Activated naive CD4-positive, alpha-beta T cell treated with anti-CD3 and anti-CD28 coated beads for 36 hours (primary cell): ENCODE results near the gene OR2V1. TPM values are rescaled to one million over a fixed set of nuclear protein-coding genes. Genes with fewer than 3 reads are reported as not detected.
"Not testable (repeated sequence)": the region's sequence is repeated elsewhere in the genome, so short reads cannot be mapped to it uniquely, and the experiment has no call there.

Source experiments
- CTCF ChIA-PET: fragments of 350-600 bp; sonication (Branson Sonifier 250); formaldehyde crosslinking; loops from one replicate; lab custom pipeline; 2021; ENCODE audit warnings: antibody characterized with exemption; lab: Charles Lee
- DNase-seq: peaks from one replicate; pipeline ENCODE4 v3.0.0-alpha.2; 2020
- H3K27ac Mint-ChIP-seq: one replicate; pipeline ENCODE4 v1.8.0; 2021; ENCODE audit warnings: mild to moderate bottlenecking, mixed read lengths
- H3K27me3 Mint-ChIP-seq: one replicate; pipeline ENCODE4 v1.8.0; 2021; ENCODE audit warnings: low read depth, mixed read lengths
- H3K36me3 Mint-ChIP-seq: one replicate; pipeline ENCODE4 v1.8.0; 2021; ENCODE audit warnings: low read depth, mixed read lengths
- H3K4me1 Mint-ChIP-seq: one replicate; pipeline ENCODE4 v1.8.0; 2021; ENCODE audit warnings: low read depth, mixed read lengths
- H3K4me3 Mint-ChIP-seq: one replicate; pipeline ENCODE4 v1.8.0; 2021; ENCODE audit warnings: mild to moderate bottlenecking, moderate library complexity, mixed read lengths
- H3K9me3 Mint-ChIP-seq: one replicate; pipeline ENCODE4 v1.8.0; 2021; ENCODE audit warnings: mixed read lengths
- intact Hi-C: fragments of 100-400 bp; cut with micrococcal nuclease; formaldehyde crosslinking; loops from one replicate; pipeline ENCODE4 v1.15.1; 2023
- total RNA-seq, 2 experiments: library from RNA; stranded (reverse); gene quantifications; one replicate each; pipeline ENCODE4 v1.2.3, GENCODE V29; 2021

Gene OR2V1
- total RNA-seq, 2 experiments from 2014 or later = not detected

DNA sequence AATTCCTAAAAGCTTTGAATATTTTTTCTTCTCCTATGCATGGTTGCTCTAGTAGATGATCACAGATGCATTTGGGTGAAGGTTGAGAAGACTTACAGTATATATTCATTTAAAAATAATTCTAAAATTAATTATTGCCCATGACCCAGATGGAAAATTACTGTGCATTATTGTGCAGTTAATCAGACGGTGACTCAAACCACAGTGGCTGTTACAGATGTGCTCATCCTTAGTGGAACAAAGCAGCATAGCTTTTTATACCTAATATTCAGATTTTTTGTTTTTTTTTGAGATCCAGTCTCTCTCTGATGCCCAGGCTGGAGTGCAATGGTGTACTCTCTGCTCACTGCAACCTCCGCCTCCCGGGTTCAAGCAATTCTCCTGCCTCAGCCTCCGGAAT is 10.7 kb downstream of the OR2V1 start:
- CTCF ChIA-PET = no interaction called here
- no peak for DNase-seq
- Mint-ChIP-seq H3K4me3 (no peak overlapping the region), H3K27ac (no peak overlapping the region), H3K4me1 (peaks cover under 1% of the 10 kb centered on the region), H3K9me3 (no peaks in the 10 kb centered on the region), H3K27me3 (peaks cover 69% of the 10 kb centered on the region), H3K36me3 (no peaks in the 10 kb centered on the region)
- intact Hi-C loops = no loop called here

DNA sequence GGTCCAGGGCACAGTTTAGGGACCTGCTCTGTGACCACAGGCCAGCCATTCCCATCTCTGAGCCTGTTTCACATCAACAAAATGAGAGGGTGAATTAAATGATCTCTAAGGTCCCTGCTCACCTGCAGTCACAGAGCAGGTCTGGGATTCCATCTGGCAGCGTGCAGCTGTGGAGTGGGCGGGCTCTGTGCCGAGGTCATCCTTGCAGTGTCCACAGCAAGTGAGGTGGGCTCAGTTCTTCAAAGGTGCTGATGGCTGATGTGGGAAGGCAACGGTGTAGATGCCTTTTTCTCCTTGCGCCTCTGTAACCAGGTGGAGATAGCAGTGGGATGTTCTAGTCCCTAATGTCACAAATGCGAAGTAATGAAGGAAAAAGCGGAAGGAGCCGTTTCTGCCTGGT is 11.9 kb downstream of the OR2V1 start:
- H3K27ac Mint-ChIP-seq = no peak overlapping the region
- peaks cover 77% of the 10 kb centered on the region for H3K27me3 Mint-ChIP-seq
- no peaks in the 10 kb centered on the region for H3K36me3 Mint-ChIP-seq
- intact Hi-C loops = no loop called here
- H3K4me3 Mint-ChIP-seq = no peak overlapping the region
- no peak for DNase-seq
- CTCF ChIA-PET = no interaction called here
- peaks cover 4% of the 10 kb centered on the region for H3K4me1 Mint-ChIP-seq
- H3K9me3 Mint-ChIP-seq = peaks cover 3% of the 10 kb centered on the region

DNA sequence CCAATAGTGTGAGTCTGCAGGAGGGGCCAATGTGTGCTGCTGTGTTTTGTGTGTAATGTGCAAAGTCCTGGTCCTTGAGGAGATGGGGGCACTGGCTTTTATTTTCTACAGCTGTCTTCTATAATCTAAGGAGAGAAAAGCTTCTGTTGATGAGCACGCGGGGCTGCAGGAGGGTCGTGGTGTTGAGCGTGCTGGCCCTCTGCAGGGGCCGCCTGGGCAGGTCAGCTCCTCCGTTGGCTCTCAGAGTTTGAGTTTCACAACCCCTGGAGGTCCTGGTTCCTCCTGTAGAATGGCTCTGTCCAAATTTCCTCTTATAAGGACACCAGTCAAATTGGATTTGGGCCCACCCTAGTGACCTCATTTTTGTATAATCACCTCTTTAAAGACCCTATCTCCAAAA is 12.6 kb downstream of the OR2V1 start:
- intact Hi-C loops = no loop called here
- Mint-ChIP-seq H3K27me3 (peaks cover 79% of the 10 kb centered on the region), H3K4me3 (no peak overlapping the region), H3K36me3 (no peaks in the 10 kb centered on the region), H3K27ac (no peak overlapping the region), H3K9me3 (peaks cover 5% of the 10 kb centered on the region), H3K4me1 (peaks cover 4% of the 10 kb centered on the region)
- CTCF ChIA-PET = no interaction called here
- DNase-seq = no peak

DNA sequence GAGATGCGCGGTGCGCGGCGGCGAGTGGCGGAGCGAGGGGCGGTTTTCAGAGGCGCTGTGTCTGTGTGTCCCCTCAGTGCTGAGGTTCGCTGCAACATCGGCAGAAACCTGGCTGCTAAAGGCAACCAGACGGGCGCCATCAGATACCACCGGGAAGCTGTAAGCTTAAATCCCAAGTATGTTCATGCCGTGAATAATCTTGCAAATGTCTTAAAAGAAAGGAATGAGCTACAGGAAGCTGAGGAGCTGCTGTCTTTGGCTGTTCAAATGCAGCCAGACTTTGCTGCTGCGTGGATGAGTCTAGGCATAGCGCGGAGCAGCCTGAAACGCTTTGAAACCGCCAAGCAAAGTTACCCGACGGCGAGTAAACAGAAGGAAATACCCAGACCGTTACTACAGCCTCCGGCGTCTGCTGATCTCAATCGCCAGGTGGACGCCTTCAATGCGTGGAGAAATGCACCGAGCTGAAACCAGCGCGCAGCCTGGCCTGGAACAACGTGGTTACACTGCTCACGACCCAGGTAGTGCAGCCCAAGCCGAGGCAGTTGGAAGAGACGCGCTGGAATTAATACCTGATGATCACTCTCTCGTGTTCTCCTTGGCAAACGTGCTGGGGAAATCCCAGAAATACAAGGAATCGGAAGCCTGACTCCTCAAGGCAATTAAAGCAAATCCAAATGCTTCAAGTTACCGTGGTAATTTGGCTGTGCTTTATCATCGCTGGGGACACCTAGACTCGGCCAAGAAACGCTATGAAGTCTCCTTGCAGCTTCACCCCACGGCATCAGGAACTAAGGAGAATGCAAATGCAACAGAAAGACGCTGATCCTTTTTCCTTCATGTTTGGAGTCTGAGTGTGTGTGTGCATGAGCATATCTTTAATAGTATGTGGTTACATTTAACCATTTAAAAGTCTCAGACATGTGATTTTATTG is 15.9 kb downstream of the OR2V1 start:
- H3K27ac Mint-ChIP-seq = no peak overlapping the region
- peak; percentile 12 for DNase-seq
- H3K27me3 Mint-ChIP-seq = peaks cover 72% of the 10 kb centered on the region
- peak overlapping the region; percentile 18 for H3K4me3 Mint-ChIP-seq
- peaks cover 7% of the 10 kb centered on the region for H3K9me3 Mint-ChIP-seq
- peaks cover 4% of the 10 kb centered on the region for H3K4me1 Mint-ChIP-seq
- CTCF ChIA-PET = no interaction called here
- intact Hi-C loops = no loop called here
- H3K36me3 Mint-ChIP-seq = no peaks in the 10 kb centered on the region

DNA sequence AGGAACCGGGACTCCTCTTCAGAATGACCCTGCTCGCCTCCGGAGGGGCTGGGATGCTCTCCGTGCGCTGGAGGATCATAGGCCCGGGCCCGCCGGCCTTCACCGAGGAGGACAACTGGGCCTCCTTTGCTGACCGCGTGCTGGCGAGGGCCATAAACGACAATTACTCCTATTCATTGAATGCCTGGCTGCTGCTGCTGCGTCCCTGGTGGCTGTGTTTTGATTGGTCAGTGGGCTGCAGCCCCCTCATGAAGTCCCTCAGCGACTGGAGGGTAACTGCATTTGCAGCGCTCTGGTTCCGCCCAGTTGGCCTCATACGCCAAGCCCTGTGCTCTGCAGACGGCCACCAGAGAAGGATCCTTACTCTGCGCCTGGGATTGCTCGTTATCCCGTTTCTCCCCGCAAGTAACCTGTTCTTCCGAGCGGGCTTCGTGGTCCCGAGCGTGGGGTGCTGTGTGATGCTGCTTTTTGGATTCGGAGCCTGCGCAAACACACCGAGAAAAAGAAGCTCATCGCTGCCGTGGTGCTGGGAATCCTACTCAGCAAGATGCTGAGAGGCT is 16.6 kb downstream of the OR2V1 start:
- Mint-ChIP-seq H3K27me3 (peaks cover 77% of the 10 kb centered on the region), H3K36me3 (no peaks in the 10 kb centered on the region), H3K4me3 (no peak overlapping the region), H3K4me1 (peaks cover 4% of the 10 kb centered on the region), H3K9me3 (peaks cover 7% of the 10 kb centered on the region), H3K27ac (no peak overlapping the region)
- no peak for DNase-seq
- intact Hi-C loops = no loop called here
- CTCF ChIA-PET = no interaction called here

DNA sequence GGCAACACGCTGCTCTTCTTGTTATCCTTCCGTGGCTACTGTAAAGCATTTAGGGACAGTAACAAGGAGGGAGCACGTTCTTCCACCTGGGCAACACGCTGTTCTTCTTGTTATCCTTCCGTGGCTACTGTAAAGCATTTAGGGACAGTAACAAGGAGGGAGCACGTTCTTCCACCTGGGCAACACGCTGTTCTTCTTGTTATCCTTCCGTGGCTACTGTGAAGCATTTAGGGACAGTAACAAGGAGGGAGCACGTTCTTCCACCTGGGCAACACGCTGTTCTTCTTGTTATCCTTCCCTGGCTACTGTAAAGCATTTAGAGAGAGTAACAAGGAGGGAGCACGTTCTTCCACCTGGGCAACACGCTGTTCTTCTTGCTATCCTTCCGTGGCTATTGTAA is 17.4 kb downstream of the OR2V1 start:
- intact Hi-C loops, H3K36me3 Mint-ChIP-seq, H3K4me3 Mint-ChIP-seq, H3K27ac Mint-ChIP-seq, H3K4me1 Mint-ChIP-seq, DNase-seq, H3K9me3 Mint-ChIP-seq, CTCF ChIA-PET: not testable (repeated sequence)
- H3K27me3 Mint-ChIP-seq = peaks cover 77% of the 10 kb centered on the region

DNA sequence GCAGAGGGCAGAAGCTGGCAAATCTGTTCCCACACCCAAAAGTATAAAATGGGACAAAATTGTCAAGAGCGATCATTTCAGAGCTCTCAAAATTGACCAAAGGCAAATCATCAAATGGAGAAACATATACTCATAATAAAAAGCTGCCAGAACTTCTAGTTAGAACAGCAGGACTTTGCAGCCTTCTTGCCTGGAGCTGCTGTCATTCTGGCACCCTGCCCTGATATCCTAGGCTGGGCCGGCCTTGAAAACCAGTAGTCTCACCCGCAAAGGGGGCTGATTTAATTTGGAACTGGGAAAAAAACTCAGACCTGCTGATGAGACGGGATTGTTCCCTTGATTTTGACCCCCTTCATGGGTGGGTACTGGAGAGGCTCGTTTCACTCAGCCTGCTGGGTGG is 18.5 kb downstream of the OR2V1 start:
- no peak for DNase-seq
- no peak overlapping the region for H3K27ac Mint-ChIP-seq
- H3K36me3 Mint-ChIP-seq = no peaks in the 10 kb centered on the region
- H3K27me3 Mint-ChIP-seq = peaks cover 74% of the 10 kb centered on the region
- no peak overlapping the region for H3K4me3 Mint-ChIP-seq
- CTCF ChIA-PET = no interaction called here
- H3K4me1 Mint-ChIP-seq = peaks cover 4% of the 10 kb centered on the region
- peaks cover 7% of the 10 kb centered on the region for H3K9me3 Mint-ChIP-seq
- intact Hi-C loops = no loop called here

DNA sequence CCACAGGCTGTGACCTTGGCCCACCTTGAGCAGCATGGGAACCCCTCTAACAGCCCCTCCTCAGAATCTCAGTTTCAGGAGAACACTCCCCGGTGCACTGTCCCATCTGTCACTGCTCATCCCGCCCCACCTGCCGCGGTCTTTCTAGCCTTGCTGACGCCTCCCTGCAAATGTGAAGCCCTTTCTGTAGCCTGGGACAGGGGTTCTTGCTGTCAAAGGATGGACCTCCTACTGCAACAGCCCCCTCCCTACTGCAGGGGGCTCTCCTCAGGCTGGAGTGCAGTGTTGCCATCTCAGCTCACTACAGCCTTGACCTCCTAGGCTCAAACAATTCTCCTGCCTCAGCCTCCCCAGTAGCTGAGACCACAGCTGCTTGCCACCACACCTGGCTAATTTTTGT is 20.0 kb downstream of the OR2V1 start:
- no peak for DNase-seq
- intact Hi-C loops = no loop called here
- Mint-ChIP-seq H3K4me1 (peaks cover 4% of the 10 kb centered on the region), H3K9me3 (peaks cover 7% of the 10 kb centered on the region), H3K27ac (no peak overlapping the region), H3K27me3 (peaks cover 70% of the 10 kb centered on the region), H3K4me3 (no peak overlapping the region), H3K36me3 (no peaks in the 10 kb centered on the region)
- CTCF ChIA-PET = no interaction called here

DNA sequence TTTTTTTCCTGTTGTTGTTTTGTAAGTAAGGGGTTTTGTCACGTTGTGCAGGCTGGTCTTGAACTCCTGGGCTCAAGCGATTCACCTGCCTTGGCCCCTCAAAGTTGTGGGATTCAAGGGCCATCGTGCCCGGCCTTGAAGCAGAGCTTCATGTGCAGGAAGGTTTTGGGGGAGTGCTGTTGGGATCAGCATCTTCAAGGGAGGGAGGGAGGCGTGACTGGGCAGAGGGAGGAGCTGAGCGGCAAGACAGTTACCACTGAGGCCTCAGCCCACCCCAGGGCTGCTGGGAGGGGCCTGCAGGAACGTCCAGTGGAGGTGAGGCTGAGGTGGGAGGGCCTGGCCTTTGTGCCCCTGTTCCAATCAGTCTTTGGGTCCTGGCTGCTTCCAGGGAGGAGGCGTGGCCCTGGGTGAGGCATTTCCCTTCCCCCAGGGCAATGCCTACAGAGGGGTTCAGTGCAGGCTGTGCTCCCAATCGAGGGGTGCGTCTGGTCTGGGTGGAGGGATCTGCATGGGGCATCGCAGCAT is 21.4 kb downstream of the OR2V1 start:
- H3K27ac Mint-ChIP-seq = no peak overlapping the region
- peaks cover 7% of the 10 kb centered on the region for H3K9me3 Mint-ChIP-seq
- no peak for DNase-seq
- intact Hi-C loops = no loop called here
- CTCF ChIA-PET = no interaction called here
- H3K4me1 Mint-ChIP-seq = no peaks in the 10 kb centered on the region
- no peaks in the 10 kb centered on the region for H3K36me3 Mint-ChIP-seq
- peaks cover 66% of the 10 kb centered on the region for H3K27me3 Mint-ChIP-seq
- no peak overlapping the region for H3K4me3 Mint-ChIP-seq

DNA sequence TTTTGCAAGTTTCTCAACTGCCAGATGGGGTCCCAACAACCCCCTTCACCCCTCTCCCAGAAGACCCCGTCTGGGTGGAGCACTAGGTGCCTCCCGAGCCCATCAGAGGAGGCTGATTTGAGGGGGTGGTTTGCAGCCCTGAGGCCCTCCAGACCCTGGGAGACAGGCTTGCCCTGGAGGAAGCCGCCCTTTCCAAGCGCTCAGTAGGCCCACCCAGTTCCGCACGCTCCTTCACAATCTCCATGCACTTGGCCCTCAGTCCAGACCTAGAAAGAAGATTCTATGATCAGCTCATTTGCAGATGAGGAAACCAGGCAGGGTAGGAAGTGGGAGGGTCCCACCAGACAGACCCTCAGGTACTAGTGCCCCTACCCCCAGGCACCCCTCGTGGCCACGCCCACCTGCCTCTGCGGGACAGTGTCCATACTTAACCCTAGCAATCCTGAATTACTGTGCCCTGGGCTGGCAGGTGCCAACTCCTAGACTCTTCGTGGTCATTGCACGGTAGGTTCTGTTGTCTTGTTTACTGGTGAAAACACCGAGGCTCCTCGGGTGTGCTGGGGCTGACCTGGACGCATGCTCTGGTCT is 22.3 kb downstream of the OR2V1 start:
- Mint-ChIP-seq H3K9me3 (peaks cover 1% of the 10 kb centered on the region), H3K4me1 (peaks cover 5% of the 10 kb centered on the region), H3K27ac (no peak overlapping the region), H3K27me3 (peaks cover 64% of the 10 kb centered on the region), H3K36me3 (no peaks in the 10 kb centered on the region), H3K4me3 (no peak overlapping the region)
- CTCF ChIA-PET = interaction anchor here (0.6 kb wide), 1 partner anchor 362 kb away, joined by 4 read pairs; no protein-coding TSS in a partner anchor
- intact Hi-C loops = no loop called here
- DNase-seq = no peak

DNA sequence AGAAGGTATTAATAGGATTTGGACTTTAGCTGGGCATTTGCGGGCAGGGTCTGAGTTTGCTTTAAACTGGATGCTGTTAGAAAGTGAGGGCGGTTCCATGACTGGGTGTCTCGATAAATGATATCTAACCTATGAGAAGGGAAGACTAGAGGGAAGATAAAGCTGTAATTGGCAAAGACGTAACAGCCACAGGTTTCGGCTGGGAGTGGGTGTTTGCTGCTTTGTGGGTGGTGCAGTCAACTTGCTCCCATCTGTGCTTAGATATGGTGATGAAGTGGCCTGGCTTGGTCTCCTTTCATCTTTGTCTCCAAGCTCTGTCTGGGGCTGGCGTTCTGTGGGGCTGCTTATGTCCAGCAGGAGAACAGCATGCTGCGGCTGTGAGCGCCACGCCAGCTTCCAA is 23.3 kb downstream of the OR2V1 start:
- no peak overlapping the region for H3K27ac Mint-ChIP-seq
- DNase-seq = no peak
- H3K4me3 Mint-ChIP-seq = no peak overlapping the region
- H3K36me3 Mint-ChIP-seq = no peaks in the 10 kb centered on the region
- intact Hi-C loops = no loop called here
- H3K4me1 Mint-ChIP-seq = peaks cover 5% of the 10 kb centered on the region
- peaks cover 66% of the 10 kb centered on the region for H3K27me3 Mint-ChIP-seq
- no peaks in the 10 kb centered on the region for H3K9me3 Mint-ChIP-seq
- CTCF ChIA-PET = interaction anchor here (0.6 kb wide), 2 partner anchors 27 to 361 kb away, joined by 4 read pairs; no protein-coding TSS in a partner anchor

DNA sequence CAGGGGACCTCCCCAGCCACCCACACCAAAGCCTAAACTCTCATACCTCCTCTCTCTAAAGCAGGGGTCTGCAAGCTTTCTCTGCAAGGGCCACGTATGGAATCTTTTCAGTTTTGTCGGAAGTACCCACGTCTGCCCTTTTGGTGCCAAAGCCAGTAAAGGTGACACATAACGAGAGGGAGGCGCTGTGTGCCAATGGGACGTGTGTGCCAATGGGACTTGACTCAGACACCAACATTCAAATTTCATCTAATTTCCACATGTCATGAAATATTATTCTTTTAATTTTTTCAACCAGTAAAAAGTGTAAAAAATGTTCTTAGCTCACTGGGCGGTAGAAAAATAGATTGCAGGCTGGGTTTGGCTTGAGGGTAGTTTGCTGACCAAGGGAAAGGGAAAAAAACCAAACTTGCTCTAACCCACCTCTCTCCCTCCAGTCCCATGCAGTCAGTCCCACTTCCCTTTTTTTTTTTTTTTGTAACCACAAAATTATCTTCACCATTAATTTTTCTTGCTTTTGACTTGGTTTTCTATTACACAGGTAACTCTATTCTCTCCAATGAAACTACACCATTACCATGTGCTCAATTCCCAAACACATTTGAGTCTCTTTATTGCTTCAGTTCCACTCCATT is 25.5 kb downstream of the OR2V1 start:
- intact Hi-C loops = no loop called here
- H3K9me3 Mint-ChIP-seq = no peaks in the 10 kb centered on the region
- H3K4me3 Mint-ChIP-seq = no peak overlapping the region
- peaks cover 5% of the 10 kb centered on the region for H3K4me1 Mint-ChIP-seq
- no peak for DNase-seq
- peaks cover 53% of the 10 kb centered on the region for H3K27me3 Mint-ChIP-seq
- no peaks in the 10 kb centered on the region for H3K36me3 Mint-ChIP-seq
- CTCF ChIA-PET = interaction anchor here (0.7 kb wide), 1 partner anchor 948 kb away, joined by 4 read pairs; no protein-coding TSS in a partner anchor
- no peak overlapping the region for H3K27ac Mint-ChIP-seq
